ENCODE measurements around the gene OSR1.

DNA sequence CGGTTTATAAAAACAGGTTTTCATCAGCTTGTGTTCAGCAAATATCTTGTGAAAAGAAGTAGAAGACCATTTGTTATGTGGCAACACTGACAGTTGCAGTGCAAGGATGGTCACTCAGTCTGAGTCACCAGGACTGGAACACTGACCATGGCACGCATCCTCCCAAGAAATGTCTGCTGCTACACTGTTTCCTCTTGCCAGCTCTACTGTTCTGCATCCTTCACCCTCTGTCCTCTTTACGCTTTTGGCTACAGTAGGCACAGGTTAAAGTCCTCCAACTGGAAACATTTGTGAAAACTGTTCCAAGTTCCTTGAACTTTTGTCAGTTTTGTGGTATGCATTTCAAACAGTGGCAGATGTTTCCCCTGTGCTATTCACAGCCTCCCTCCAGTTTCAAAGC is 39.4 kb downstream of the OSR1 start:
- TF ChIP-seq, protein P1, sequence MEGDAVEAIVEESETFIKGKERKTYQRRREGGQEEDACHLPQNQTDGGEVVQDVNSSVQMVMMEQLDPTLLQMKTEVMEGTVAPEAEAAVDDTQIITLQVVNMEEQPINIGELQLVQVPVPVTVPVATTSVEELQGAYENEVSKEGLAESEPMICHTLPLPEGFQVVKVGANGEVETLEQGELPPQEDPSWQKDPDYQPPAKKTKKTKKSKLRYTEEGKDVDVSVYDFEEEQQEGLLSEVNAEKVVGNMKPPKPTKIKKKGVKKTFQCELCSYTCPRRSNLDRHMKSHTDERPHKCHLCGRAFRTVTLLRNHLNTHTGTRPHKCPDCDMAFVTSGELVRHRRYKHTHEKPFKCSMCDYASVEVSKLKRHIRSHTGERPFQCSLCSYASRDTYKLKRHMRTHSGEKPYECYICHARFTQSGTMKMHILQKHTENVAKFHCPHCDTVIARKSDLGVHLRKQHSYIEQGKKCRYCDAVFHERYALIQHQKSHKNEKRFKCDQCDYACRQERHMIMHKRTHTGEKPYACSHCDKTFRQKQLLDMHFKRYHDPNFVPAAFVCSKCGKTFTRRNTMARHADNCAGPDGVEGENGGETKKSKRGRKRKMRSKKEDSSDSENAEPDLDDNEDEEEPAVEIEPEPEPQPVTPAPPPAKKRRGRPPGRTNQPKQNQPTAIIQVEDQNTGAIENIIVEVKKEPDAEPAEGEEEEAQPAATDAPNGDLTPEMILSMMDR (conservative IDR thresholded peaks at IDR 0.05; ENCODE audit: low read length): no peak
- TF ChIP-seq EZH2phosphoT487 (IDR thresholded peaks at IDR 0.05; ENCODE audit: borderline replicate concordance, low read depth, low read length): no peak
